HG03342 (cell line): ENCODE results near the gene DIAPH1.

Experiments
- ATAC-seq: cut with Tn5 transposase; IDR thresholded peaks from one replicate; pipeline ENCODE4 v1.9.1; 2021; ENCODE audit warnings: mild to moderate bottlenecking, moderate library complexity; ENCODE audit not compliant: unreplicated experiment

Gene DIAPH1

GRCh38 chr5:141485321-141486055 is 133.3 kb downstream of the DIAPH1 start:
- no peak for ATAC-seq

DNA sequence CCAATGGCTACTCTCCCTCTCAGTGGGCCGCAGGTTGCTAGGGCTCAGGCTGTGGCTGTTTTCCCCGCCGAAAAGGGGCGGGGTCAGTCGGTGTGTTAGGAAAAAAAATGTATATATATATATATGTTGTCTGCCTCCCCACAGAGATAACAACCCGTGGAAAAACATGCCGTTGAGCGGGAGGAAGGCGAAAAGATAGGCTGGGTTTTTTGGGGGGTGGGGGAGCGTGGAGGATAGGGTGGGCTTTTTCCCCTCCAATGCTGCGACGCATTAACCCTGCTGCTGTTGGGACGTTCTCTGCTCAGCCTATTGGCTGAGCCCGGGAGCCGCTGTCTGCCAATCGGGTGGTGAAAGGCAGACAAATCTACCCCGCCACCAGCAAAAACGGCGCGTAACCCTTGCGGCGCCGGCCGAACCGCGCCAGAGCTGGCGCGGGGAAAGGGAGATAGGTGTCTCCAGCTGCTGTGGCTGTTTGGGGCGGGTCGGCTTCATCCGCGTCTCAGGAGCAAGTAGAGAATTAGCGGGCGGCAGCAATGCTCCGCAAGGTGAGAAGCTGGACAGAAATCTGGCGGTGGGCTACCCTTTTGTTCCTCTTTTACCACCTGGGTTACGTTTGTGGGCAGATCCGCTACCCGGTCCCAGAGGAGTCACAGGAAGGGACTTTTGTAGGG is 134.0 kb downstream of the DIAPH1 start, which contains the start of gene PCDHGC4:
TSS of gene PCDHGC4 (plus strand) at position 390 of the 671 bp plus-strand sequence. CDS start at position 534, 144 bp downstream.
- ATAC-seq: no peak

GRCh38 chr5:141484310-141484640 is 134.5 kb downstream of the DIAPH1 start:
- ATAC-seq: no peak

- no peak for ATAC-seq
Measured at GRCh38 chr5:141483902-141484301, 134.9 kb downstream of the DIAPH1 start.

- ATAC-seq: no peak
Measured at GRCh38 chr5:141479776-141480175, 139.0 kb downstream of the DIAPH1 start.

GRCh38 chr5:141478321-141478945 is 140.4 kb downstream of the DIAPH1 start:
- ATAC-seq: no peak

- no peak for ATAC-seq
Measured at GRCh38 chr5:141477815-141478214, 141.0 kb downstream of the DIAPH1 start.

DNA sequence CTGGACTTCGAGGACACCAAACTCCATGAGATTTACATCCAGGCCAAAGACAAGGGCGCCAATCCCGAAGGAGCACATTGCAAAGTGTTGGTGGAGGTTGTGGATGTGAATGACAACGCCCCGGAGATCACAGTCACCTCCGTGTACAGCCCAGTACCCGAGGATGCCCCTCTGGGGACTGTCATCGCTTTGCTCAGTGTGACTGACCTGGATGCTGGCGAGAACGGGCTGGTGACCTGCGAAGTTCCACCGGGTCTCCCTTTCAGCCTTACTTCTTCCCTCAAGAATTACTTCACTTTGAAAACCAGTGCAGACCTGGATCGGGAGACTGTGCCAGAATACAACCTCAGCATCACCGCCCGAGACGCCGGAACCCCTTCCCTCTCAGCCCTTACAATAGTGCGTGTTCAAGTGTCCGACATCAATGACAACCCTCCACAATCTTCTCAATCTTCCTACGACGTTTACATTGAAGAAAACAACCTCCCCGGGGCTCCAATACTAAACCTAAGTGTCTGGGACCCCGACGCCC is 141.7 kb downstream of the DIAPH1 start:
- ATAC-seq: no peak

DNA sequence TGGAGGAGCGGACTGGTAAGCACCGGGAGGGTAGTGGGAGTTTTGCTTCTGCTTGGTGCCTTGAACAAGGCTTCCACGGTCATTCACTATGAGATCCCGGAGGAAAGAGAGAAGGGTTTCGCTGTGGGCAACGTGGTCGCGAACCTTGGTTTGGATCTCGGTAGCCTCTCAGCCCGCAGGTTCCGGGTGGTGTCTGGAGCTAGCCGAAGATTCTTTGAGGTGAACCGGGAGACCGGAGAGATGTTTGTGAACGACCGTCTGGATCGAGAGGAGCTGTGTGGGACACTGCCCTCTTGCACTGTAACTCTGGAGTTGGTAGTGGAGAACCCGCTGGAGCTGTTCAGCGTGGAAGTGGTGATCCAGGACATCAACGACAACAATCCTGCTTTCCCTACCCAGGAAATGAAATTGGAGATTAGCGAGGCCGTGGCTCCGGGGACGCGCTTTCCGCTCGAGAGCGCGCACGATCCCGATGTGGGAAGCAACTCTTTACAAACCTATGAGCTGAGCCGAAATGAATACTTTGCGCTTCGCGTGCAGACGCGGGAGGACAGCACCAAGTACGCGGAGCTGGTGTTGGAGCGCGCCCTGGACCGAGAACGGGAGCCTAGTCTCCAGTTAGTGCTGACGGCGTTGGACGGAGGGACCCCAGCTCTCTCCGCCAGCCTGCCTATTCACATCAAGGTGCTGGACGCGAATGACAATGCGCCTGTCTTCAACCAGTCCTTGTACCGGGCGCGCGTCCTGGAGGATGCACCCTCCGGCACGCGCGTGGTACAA is 142.5 kb downstream of the DIAPH1 start:
- peak; percentile 25 for ATAC-seq

- peak; percentile 98 for ATAC-seq
Measured at GRCh38 chr5:141475625-141476131, 143.1 kb downstream of the DIAPH1 start, which contains the start of gene PCDHGC3. Gene PCDHGC3, plus strand, starts transcription at chr5:141475966. Its CDS starts 151 bp downstream, at chr5:141476117.

DNA sequence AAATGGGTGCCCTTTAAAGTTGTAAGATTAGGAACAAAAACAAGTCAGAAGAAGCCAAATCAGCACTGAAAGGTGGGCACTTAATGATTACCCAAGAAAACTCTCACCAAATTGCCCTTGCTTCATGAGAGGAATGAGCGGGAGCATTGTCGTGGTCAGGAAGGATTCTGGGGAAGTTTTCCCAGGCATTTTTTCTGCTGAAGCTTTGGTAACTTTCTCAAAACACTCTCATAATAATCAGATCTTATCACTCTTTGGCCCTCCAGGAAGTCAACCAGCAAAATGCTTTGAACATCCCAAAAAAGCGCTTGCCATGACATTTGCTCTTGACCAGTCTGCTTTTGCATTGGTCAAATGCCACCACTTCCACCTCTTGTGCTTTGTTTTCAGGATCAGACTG is 153.4 kb downstream of the DIAPH1 start:
- no peak for ATAC-seq
